NB4 (cell line): Measurements from ENCODE around the gene PSORS1C2.

Experiments
- DNase-seq: peaks from one replicate; pipeline ENCODE4 v3.0.0; 2010; ENCODE audit warnings: low read depth
- H3K4me3 ChIP-seq: one replicate; pipeline ENCODE4 v1.5.1; 2011; ENCODE audit warnings: mild to moderate bottlenecking, low read depth, low read length, moderate library complexity
- MYC ChIP-seq: IDR thresholded peaks from 2 replicates; pipeline ENCODE4 v1.6.1; 2011; ENCODE audit warnings: low read depth, low read length
- POLR2A ChIP-seq: IDR thresholded peaks from 2 replicates; pipeline ENCODE4 v1.6.1; 2011; ENCODE audit warnings: mild to moderate bottlenecking; ENCODE audit not compliant: insufficient read length; ENCODE audit errors: extremely low read depth
- TF ChIP-seq, protein P1 (sequence below): IDR thresholded peaks from 2 replicates; pipeline ENCODE4 v1.6.1; 2011; ENCODE audit warnings: low read depth, low read length
- TF ChIP-seq, protein P2 (sequence below): IDR thresholded peaks from one replicate; pipeline ENCODE4 v1.5.1; 2012; ENCODE audit warnings: low read depth, low read length

The PSORS1C2 gene

DNA sequence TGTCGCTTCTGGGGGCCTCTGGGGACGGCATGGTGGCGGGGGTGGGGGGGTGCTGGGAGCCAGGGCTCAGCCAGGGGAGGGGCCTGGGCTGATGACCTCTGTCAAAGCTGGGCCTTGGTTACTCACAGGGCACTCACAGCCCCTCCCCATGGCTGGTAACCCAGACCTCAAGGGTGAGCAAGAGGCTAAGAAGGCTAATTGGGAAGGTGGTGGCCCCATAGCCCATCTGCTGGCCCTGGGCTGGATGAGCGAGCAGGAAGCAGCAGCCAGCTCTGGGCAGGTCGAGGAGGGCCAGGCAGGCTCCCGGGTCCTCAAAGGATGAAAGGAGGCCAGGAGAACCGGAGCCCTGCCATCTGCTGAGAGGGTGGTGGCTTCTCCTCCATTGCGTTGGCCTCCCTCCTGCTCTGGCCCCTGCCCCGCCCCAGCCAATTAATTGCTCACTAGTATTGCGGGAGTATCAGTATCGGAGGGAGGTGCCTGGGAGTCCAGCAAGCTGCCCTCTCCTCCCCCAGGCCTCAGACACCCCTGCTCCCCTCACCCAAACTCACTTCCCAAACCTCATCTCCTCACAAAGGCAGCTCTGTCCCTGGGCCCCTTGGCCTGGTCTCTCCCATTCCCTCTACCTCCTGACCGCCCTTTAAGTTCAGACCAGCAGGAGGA lies 17.6 kb downstream of the PSORS1C2 start:
- DNase-seq, result no peak
- no peak for TF ChIP-seq POLR2A
- TF ChIP-seq, protein P1, sequence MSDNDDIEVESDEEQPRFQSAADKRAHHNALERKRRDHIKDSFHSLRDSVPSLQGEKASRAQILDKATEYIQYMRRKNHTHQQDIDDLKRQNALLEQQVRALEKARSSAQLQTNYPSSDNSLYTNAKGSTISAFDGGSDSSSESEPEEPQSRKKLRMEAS, result no peak
- no peak for TF ChIP-seq MYC
- TF ChIP-seq, protein P2, sequence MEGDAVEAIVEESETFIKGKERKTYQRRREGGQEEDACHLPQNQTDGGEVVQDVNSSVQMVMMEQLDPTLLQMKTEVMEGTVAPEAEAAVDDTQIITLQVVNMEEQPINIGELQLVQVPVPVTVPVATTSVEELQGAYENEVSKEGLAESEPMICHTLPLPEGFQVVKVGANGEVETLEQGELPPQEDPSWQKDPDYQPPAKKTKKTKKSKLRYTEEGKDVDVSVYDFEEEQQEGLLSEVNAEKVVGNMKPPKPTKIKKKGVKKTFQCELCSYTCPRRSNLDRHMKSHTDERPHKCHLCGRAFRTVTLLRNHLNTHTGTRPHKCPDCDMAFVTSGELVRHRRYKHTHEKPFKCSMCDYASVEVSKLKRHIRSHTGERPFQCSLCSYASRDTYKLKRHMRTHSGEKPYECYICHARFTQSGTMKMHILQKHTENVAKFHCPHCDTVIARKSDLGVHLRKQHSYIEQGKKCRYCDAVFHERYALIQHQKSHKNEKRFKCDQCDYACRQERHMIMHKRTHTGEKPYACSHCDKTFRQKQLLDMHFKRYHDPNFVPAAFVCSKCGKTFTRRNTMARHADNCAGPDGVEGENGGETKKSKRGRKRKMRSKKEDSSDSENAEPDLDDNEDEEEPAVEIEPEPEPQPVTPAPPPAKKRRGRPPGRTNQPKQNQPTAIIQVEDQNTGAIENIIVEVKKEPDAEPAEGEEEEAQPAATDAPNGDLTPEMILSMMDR, result no peak
- no peak overlapping the region for H3K4me3 ChIP-seq

DNA sequence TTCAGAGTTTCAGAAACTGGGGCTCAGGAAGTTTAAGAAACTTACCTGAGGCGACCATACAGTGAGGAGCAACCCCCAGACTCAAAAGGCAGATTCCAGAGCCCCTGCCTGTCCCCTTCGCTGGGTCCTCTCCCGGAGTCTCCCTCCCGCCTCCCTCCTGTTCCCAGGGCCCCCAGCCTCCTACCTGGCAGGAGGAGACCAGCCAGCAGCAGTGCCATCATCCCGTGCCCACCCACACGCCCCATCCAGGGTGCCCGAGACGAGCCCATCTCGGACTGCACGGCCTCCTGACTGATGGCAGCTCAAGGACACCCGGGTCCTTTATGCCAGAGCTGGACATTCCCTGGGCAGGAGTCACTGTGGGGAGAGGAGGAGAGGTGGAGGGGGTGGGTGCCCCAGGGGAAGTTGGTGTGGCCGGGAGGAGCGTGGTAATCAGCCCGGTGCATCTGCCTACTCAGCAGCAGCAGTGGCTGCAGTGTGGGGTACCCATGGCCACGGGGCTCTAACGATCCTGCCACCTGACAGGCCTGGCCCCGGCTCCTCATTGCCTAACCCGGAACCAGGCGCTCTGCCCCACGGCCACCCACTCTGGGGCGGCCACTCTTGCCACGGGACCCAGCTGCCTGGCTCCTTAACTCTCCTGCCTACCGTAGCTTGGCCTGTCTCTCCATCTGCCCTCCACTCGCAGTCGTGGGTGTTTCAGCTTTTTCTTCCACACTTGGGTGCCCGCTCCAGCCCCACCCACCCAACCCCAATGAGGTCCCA lies 18.5 kb downstream of the PSORS1C2 start, which contains the start of gene CDSN:
Gene CDSN, minus strand, starts transcription at position 296 of the 765 bp plus-strand sequence. Its CDS starts 27 bp downstream, at position 269.
- no peak within 1 kb of the TSS for H3K4me3 ChIP-seq
- TF ChIP-seq POLR2A (no peak), MYC (no peak)
- TF ChIP-seq, protein P1, result no peak
- TF ChIP-seq, protein P2, result no peak
- DNase-seq, result no peak

DNA sequence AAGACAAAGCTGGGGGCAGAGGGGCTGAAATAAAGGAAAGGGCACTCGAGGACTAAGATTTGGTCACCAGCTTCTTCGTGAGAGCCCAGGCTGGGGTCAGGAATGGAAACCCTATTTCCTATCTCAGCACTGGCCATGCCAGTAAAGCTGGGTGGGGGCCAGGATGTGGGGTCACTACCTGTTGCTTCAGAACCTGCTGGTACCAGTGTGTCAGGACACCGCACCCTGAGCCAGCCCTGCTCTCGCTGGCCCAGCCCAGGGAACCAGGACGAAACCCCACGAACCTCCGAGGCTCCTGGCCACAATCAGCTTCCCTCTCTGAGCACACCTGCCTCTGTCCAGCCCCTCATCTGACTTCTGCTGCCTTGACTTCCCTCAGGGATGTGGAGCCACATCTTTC lies 20.7 kb downstream of the PSORS1C2 start:
- no peak for DNase-seq
- no peak overlapping the region for H3K4me3 ChIP-seq
- TF ChIP-seq POLR2A (no peak), MYC (no peak)
- TF ChIP-seq, protein P2, result no peak
- TF ChIP-seq, protein P1, result no peak

DNA sequence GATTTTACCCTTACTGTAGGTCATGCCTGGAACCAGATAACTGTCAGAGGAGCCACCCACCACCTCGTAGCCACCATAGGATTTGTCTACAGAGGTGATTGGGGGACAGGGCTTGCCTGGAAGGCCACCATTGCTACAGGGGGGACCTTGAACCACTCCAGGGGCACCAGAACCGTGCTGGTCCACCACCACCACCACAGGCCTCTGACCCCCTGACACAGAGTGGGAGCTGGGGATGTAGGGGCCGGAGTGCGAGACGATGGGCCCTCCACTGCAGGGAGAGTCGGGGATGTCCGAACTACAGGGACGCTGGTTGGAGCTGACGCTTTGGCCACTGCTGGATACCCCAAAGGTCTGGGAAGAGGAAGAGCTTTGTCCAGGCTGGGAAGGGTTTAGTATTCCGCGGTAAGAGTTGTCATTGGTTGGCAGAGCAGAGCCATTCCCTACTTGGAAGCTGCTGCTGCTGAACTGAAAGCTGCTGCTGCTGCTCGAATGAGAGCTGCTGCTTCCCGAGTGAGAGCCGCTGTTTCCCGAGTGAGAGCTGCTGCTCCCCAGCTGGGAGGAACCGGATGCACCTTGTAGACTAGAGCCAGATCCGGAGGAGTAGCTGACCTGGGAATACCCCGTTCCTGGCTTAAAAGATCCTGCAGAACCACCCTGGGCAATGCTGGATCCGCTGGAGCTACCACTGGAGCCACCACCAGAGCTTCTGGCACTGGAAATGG lies 22.0 kb downstream of the PSORS1C2 start:
- no peak for DNase-seq
- H3K4me3 ChIP-seq, result no peak overlapping the region
- TF ChIP-seq, protein P1, result no peak
- TF ChIP-seq MYC (no peak), POLR2A (no peak)
- TF ChIP-seq, protein P2, result no peak

DNA sequence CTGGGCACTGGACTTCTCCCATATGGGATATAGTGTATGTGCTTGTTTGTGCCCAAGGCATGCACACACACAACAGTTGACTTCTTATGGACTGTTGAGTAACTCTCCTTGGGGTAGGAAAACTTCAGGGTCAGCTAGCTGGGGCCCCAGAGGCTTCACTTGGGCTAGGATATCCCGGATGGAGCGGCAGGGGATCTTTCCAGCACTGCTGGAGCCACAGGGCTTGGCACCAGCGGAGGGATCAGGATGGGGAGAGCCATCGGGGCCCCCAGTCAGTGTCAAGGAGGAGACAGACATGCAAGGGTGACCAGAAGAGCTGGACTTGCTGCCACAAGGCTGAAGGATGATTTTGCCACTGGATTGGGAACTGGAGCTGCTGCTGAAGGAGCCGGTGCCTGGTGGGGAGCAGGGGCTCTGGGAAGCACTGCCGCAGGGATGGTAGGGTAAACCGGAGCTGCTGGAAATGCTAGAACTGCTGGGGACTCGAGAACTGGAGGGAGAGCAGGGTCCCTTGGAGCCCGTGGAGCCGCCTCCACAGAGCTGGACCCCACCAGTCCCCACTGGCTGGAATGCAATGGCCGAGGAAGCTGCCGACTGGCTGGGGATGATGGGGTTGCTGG lies 22.8 kb downstream of the PSORS1C2 start:
- TF ChIP-seq, protein P1, result no peak
- TF ChIP-seq POLR2A (no peak), MYC (no peak)
- TF ChIP-seq, protein P2, result no peak
- no peak overlapping the region for H3K4me3 ChIP-seq
- DNase-seq, result no peak
